HepG2 (cell line): Measurements from ENCODE around the gene ALK. TPM values are rescaled to one million over a fixed set of nuclear protein-coding genes. Genes with fewer than 3 reads are reported as not detected.

Experiments used
- ATAC-seq: fragments of 200-7000 bp; cut with Tn5 transposase; 3 replicates; pipeline ENCODE4 v1.9.1; 2020; ENCODE audit warnings: mild to moderate bottlenecking, moderate library complexity
- BruUV-seq: library from RNA; stranded (reverse); fragments of 400-500 nt; replicated peaks from 2 replicates; lab custom pipeline; 2021; lab: Mats Ljungman, UMichigan
- CTCF ChIA-PET: fragments of 300-600 bp; formaldehyde crosslinking; extraction: SDS; loops from one replicate; lab custom pipeline; 2021; ENCODE audit warnings: low total read pairs, inconsistent platforms, low intra/inter-chr PET ratio; lab: Yijun Ruan, JAX
- POLR2A ChIA-PET: fragments of 350-600 bp; sonication (Branson Sonifier 250); formaldehyde crosslinking; loops from one replicate; lab custom pipeline; 2020; ENCODE audit warnings: antibody characterized with exemption, inconsistent platforms; lab: Yijun Ruan, JAX
- DNase-seq: peaks from one replicate; pipeline ENCODE4 v3.0.0-alpha.2; 2015; ENCODE audit warnings: low spot score
- FAIRE-seq: peaks from 3 replicates; lab custom pipeline; 2011; peaks lifted over from hg19 to GRCh38; lab: Jason Lieb, UNC
- H2AFZ ChIP-seq: one replicate; pipeline ENCODE4 v1.6.1; 2011; ENCODE audit warnings: low read length, inconsistent platforms
- H3K27ac ChIP-seq: fragments of 300-600 bp; 3 replicates; pipeline ENCODE4 v1.8.0; 2011; ENCODE audit warnings: mixed run types, mild to moderate bottlenecking, mixed read lengths, low read length, inconsistent platforms; ENCODE audit not compliant: insufficient read depth; ENCODE audit errors: extremely low read length
- H3K27me3 ChIP-seq, 2 experiments: fragments of 200-600 bp in 1 of 2; 2 replicates in 1 of 2; 3 replicates in 1 of 2; pipeline versions ENCODE4 v1.6.0 to v1.8.0; 2011; ENCODE audit warnings: low read length in 2 of 2, mild to moderate bottlenecking in 2 of 2, moderate library complexity in 2 of 2, inconsistent platforms in 1 of 2; ENCODE audit not compliant: insufficient read depth in 2 of 2, control insufficient read depth in 1 of 2
- H3K36me3 ChIP-seq, 2 experiments: fragments of 200-600 bp in 1 of 2; replicated peaks in 1 of 2; 2 replicates in 1 of 2; 3 replicates in 1 of 2; pipeline versions ENCODE4 v1.5.1 to v1.8.0; 2011; ENCODE audit warnings: low read length in 2 of 2, inconsistent platforms in 1 of 2; ENCODE audit not compliant: insufficient read depth in 2 of 2, control insufficient read depth in 1 of 2
- H3K4me1 ChIP-seq: 2 replicates; pipeline ENCODE4 v1.5.1; 2012; ENCODE audit warnings: low read length, inconsistent platforms; ENCODE audit not compliant: insufficient read depth
- H3K4me2 ChIP-seq: 2 replicates; pipeline ENCODE4 v1.6.0; 2011; ENCODE audit warnings: low read depth, low read length, inconsistent platforms
- H3K4me3 ChIP-seq, 3 experiments: fragments of 200-600 bp in 1 of 3; sonication (generic), shearing (Covaris generic) in 1 of 3; replicated peaks in 1 of 3; 2 replicates each; pipeline ENCODE4 v1.5.1; 2011 to 2016; ENCODE audit warnings: low read length in 3 of 3, inconsistent platforms in 2 of 3, low read depth in 2 of 3, mild to moderate bottlenecking in 2 of 3, control low read depth in 1 of 3, mixed read lengths in 1 of 3; ENCODE audit not compliant: insufficient read depth in 1 of 3
- H3K79me2 ChIP-seq: one replicate; pipeline ENCODE4 v1.6.1; 2011; ENCODE audit warnings: low read length, inconsistent platforms; ENCODE audit not compliant: insufficient read depth
- H3K9ac ChIP-seq: 2 replicates; pipeline ENCODE4 v1.6.0; 2011; ENCODE audit warnings: mild to moderate bottlenecking, low read depth, low read length, inconsistent platforms; ENCODE audit not compliant: insufficient read depth
- H3K9me3 ChIP-seq: 2 replicates; pipeline ENCODE4 v1.5.1; 2012; ENCODE audit warnings: mild to moderate bottlenecking, low read length
- H4K20me1 ChIP-seq: 2 replicates; pipeline ENCODE4 v1.6.0; 2011; ENCODE audit warnings: inconsistent platforms, mild to moderate bottlenecking, low read length, moderate library complexity; ENCODE audit not compliant: insufficient read depth
- AGO2 ChIP-seq: fragments of 200-400 bp; formaldehyde crosslinking; optimal IDR thresholded peaks from 2 replicates; pipeline ENCODE3; 2017; ENCODE audit warnings: mild to moderate bottlenecking, low read depth, low read length, moderate library complexity
- SOX6 ChIP-seq, 2 experiments: fragments of 450-650 bp in 1 of 2; sonication (generic) in 1 of 2; formaldehyde crosslinking in 1 of 2; IDR thresholded peaks; 2 replicates each; pipeline versions ENCODE4 v1.4.0 to v1.6.1; 2017 to 2020; ENCODE audit warnings: antibody characterized with exemption in 1 of 2, mild to moderate bottlenecking in 1 of 2, missing genetic modification reagents in 1 of 2
- TEAD3 ChIP-seq: optimal IDR thresholded peaks from 2 replicates; pipeline ENCODE3; 2016; ENCODE audit warnings: borderline replicate concordance
- ZNF703 ChIP-seq: sonication (generic); formaldehyde crosslinking; IDR thresholded peaks from 2 replicates; pipeline ENCODE4 v1.5.1; 2020; ENCODE audit warnings: missing genetic modification reagents, mild to moderate bottlenecking, moderate library complexity, borderline replicate concordance
- ZNF780A ChIP-seq: sonication (generic); formaldehyde crosslinking; IDR thresholded peaks from 2 replicates; pipeline ENCODE4 v1.8.0; 2022; ENCODE audit warnings: mild to moderate bottlenecking, missing genetic modification reagents, moderate library complexity
- WGBS: methylation state at CpG from one replicate; pipeline ENCODE4 v1.1.6; 2017; ENCODE audit warnings: low lambda C conversion rate; 5-methylcytosine and 5-hydroxymethylcytosine counted together
- in situ Hi-C: cut with HindIII; loops from 2 replicates; pipeline ENCODE4 v1.10.0; 2017; ENCODE audit warnings: low pct_unique_long_range_greater_than_20kb; ENCODE audit not compliant: extremely low pct_ligation_motif_present
- intact Hi-C: fragments of 100-400 bp; cut with micrococcal nuclease; formaldehyde crosslinking; loops from one replicate; pipeline ENCODE4 v1.10.0; 2022; ENCODE audit not compliant: unreplicated experiment
- polyA plus RNA-seq, 8 experiments: library from polyadenylated mRNA; depleted of rRNA in 3 of 8; stranded (reverse) in 7 of 8; unstranded in 1 of 8; fragments of >200 nt; fragmentation: Illumina TruSeq in 4 of 8; extraction: Trizol in 4 of 8; gene quantifications; 2 replicates each; pipeline versions ENCODE4 v1.2.1 to v1.2.3, GENCODE V29; 2011 to 2016; ENCODE audit warnings: low read depth in 4 of 8, missing spikeins in 1 of 8, mixed read lengths in 1 of 8; ENCODE audit not compliant: insufficient read depth in 1 of 8
- total RNA-seq, 5 experiments: library from RNA; depleted of rRNA; stranded (reverse); fragments of >200 nt; fragmentation: Illumina TruSeq; extraction: Trizol; gene quantifications; 2 replicates each; pipeline ENCODE4 v1.2.3, GENCODE V29; 2016; ENCODE audit warnings: low read depth in 1 of 5
- TF ChIP-seq, protein P1 (sequence below): sonication (generic); formaldehyde crosslinking; IDR thresholded peaks from 2 replicates; pipeline ENCODE4 v1.4.0; 2020; ENCODE audit warnings: missing genetic modification reagents
- TF ChIP-seq, protein P2 (sequence below): sonication (generic); formaldehyde crosslinking; conservative IDR thresholded peaks from 2 replicates; pipeline ENCODE4 v1.4.0; 2020; ENCODE audit warnings: mild to moderate bottlenecking, missing genetic modification reagents, moderate library complexity

The ALK gene
- total and polyA plus RNA-seq, 2 of the 13 experiments (the other 11 are each of a cell fraction or from before 2014, with no cell fraction given) = not detected

DNA sequence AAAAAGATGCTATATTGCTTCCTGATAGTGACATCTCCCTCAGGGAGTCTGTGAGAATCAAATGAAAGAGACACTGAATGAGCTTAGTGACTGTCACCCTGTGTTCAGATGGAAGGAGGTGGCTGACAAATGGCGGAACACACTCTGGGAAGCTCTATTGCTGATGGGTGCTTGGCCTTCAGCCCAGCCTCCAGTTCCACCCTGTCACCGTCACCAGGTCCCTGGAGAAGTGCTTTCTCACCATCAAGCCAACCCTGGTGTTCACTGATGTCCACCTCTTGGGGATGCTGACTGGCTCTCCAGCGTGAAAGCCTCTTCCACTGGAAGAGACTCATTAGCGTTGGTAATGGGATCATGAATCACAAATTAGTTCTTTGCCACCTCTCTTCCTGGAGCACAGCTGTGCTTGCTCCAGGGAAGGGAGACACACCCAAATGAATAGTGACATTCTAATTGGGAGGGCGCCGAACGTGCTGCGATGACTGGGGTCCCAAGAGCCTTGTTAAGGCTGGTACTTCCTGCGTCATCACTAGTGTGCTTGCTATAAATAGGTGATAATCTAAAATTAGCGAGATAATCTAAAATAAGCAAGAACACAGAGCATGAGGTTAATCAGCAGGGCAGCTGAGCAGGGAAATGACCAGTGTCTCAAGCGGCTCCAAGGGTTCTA, 652.2 kb downstream of the ALK start:
- CTCF ChIA-PET = no interaction called here
- TF ChIP-seq ZNF703 (CRISPR knock-in tag) (no peak), AGO2 (no peak), SOX6 (IDR thresholded peaks at IDR 0.05) (no peak), SOX6 (CRISPR knock-in tag; IDR thresholded peaks at IDR 0.05) (no peak), TEAD3 (CRISPR knock-in tag) (no peak), ZNF780A (no peak)
- TF ChIP-seq, protein P1, sequence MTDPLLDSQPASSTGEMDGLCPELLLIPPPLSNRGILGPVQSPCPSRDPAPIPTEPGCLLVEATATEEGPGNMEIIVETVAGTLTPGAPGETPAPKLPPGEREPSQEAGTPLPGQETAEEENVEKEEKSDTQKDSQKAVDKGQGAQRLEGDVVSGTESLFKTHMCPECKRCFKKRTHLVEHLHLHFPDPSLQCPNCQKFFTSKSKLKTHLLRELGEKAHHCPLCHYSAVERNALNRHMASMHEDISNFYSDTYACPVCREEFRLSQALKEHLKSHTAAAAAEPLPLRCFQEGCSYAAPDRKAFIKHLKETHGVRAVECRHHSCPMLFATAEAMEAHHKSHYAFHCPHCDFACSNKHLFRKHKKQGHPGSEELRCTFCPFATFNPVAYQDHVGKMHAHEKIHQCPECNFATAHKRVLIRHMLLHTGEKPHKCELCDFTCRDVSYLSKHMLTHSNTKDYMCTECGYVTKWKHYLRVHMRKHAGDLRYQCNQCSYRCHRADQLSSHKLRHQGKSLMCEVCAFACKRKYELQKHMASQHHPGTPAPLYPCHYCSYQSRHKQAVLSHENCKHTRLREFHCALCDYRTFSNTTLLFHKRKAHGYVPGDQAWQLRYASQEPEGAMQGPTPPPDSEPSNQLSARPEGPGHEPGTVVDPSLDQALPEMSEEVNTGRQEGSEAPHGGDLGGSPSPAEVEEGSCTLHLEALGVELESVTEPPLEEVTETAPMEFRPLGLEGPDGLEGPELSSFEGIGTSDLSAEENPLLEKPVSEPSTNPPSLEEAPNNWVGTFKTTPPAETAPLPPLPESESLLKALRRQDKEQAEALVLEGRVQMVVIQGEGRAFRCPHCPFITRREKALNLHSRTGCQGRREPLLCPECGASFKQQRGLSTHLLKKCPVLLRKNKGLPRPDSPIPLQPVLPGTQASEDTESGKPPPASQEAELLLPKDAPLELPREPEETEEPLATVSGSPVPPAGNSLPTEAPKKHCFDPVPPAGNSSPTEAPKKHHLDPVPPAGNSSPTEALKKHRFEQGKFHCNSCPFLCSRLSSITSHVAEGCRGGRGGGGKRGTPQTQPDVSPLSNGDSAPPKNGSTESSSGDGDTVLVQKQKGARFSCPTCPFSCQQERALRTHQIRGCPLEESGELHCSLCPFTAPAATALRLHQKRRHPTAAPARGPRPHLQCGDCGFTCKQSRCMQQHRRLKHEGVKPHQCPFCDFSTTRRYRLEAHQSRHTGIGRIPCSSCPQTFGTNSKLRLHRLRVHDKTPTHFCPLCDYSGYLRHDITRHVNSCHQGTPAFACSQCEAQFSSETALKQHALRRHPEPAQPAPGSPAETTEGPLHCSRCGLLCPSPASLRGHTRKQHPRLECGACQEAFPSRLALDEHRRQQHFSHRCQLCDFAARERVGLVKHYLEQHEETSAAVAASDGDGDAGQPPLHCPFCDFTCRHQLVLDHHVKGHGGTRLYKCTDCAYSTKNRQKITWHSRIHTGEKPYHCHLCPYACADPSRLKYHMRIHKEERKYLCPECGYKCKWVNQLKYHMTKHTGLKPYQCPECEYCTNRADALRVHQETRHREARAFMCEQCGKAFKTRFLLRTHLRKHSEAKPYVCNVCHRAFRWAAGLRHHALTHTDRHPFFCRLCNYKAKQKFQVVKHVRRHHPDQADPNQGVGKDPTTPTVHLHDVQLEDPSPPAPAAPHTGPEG = no peak
- TF ChIP-seq, protein P2, sequence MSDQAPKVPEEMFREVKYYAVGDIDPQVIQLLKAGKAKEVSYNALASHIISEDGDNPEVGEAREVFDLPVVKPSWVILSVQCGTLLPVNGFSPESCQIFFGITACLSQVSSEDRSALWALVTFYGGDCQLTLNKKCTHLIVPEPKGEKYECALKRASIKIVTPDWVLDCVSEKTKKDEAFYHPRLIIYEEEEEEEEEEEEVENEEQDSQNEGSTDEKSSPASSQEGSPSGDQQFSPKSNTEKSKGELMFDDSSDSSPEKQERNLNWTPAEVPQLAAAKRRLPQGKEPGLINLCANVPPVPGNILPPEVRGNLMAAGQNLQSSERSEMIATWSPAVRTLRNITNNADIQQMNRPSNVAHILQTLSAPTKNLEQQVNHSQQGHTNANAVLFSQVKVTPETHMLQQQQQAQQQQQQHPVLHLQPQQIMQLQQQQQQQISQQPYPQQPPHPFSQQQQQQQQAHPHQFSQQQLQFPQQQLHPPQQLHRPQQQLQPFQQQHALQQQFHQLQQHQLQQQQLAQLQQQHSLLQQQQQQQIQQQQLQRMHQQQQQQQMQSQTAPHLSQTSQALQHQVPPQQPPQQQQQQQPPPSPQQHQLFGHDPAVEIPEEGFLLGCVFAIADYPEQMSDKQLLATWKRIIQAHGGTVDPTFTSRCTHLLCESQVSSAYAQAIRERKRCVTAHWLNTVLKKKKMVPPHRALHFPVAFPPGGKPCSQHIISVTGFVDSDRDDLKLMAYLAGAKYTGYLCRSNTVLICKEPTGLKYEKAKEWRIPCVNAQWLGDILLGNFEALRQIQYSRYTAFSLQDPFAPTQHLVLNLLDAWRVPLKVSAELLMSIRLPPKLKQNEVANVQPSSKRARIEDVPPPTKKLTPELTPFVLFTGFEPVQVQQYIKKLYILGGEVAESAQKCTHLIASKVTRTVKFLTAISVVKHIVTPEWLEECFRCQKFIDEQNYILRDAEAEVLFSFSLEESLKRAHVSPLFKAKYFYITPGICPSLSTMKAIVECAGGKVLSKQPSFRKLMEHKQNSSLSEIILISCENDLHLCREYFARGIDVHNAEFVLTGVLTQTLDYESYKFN (CRISPR knock-in tag) = no peak
- Histone ChIP-seq H3K4me1 (peaks cover 13% of the 10 kb centered on the region), H3K9me3 (no peaks in the 10 kb centered on the region), H3K27ac (no peak overlapping the region), H3K27me3 (peaks cover 0 to 8% of the 10 kb centered on the region in 2 experiments; a peak in 2 of 5 replicates), H3K4me3 (no peak overlapping the region), H3K79me2 (no peaks in the 10 kb centered on the region), H3K36me3 (no peaks in the 10 kb centered on the region), H3K9ac (no peak overlapping the region), H4K20me1 (no peaks in the 10 kb centered on the region), H2AFZ (no peak overlapping the region), H3K4me2 (no peak overlapping the region)
- ATAC-seq (no peak), FAIRE-seq (no peak), DNase-seq (no peak)
- BruUV-seq = no TSS peak
- intact Hi-C loops (no loop called here), in situ Hi-C loops (no loop called here)
- 41% methylated on average over 10 of the region's 11 CpGs for WGBS
- POLR2A ChIA-PET = no interaction called here
